Esophagus squamous epithelium (tissue), 5 donors: Measurements from ENCODE around the gene SPTBN5. TPM values are rescaled to one million over a fixed set of nuclear protein-coding genes. Genes with fewer than 3 reads are reported as not detected.

ENCODE experiments used
- DNase-seq: peaks from one replicate; lab custom pipeline; 2025; lab: John Stamatoyannopoulos, UW
- H3K27ac ChIP-seq, 4 donors: fragments of 200-600 bp; sonication (generic); one replicate each; pipeline ENCODE4 v1.5.1; 2016 to 2019; ENCODE audit warnings: mild to moderate bottlenecking in 1 of 4
- H3K27me3 ChIP-seq, 4 donors: fragments of 200-600 bp; sonication (generic); 1 replicate in 3 of 4; 2 replicates in 1 of 4; pipeline versions ENCODE4 v1.5.1 to v1.6.0; 2017 to 2021; ENCODE audit warnings: antibody characterized with exemption in 1 of 4
- H3K36me3 ChIP-seq, 3 donors: fragments of 200-600 bp; sonication (generic); one replicate each; pipeline ENCODE4 v1.5.1; 2016 to 2019
- H3K4me1 ChIP-seq, 3 donors: fragments of 200-600 bp; sonication (generic); one replicate each; pipeline ENCODE4 v1.5.1; 2017 to 2019
- H3K4me3 ChIP-seq, 4 donors: fragments of 200-600 bp; sonication (generic); 1 replicate in 3 of 4; 2 replicates in 1 of 4; pipeline ENCODE4 v1.5.1; 2016 to 2019; ENCODE audit warnings: mild to moderate bottlenecking in 2 of 4, moderate library complexity in 1 of 4
- H3K9me3 ChIP-seq, 3 donors: fragments of 200-600 bp; sonication (generic); one replicate each; pipeline ENCODE4 v1.5.1; 2016 to 2019
- POLR2A ChIP-seq, 4 donors: fragments of 450-650 bp; IDR thresholded peaks; one replicate each; pipeline ENCODE4 v1.6.1; 2017; ENCODE audit warnings: antibody characterized with exemption in 4 of 4, mild to moderate bottlenecking in 4 of 4, moderate library complexity in 3 of 4
- WGBS, 2 donors: methylation state at CpG; one replicate each; pipeline ENCODE4 v1.1.5; 2018; 5-methylcytosine and 5-hydroxymethylcytosine counted together
- intact Hi-C: fragments of 100-400 bp; cut with DNase I; formaldehyde crosslinking; loops from one replicate; pipeline ENCODE4 v1.15.0; 2022
- total RNA-seq, 4 donors: library from RNA; depleted of rRNA; stranded (reverse); fragments of >200 nt; gene quantifications; one replicate each; pipeline ENCODE4 v1.1.0, GENCODE V29; 2016
- TF ChIP-seq, protein P1 (sequence below), 6 experiments: fragments of 450-650 bp in 4 of 6; fragments of 200-600 bp in 2 of 6; sonication (generic) in 2 of 6; IDR thresholded peaks; one replicate each; pipeline ENCODE4 v1.5.1; 2016 to 2019; ENCODE audit warnings: antibody characterized with exemption in 6 of 6, mild to moderate bottlenecking in 4 of 6, moderate library complexity in 4 of 6
- donor health status: DM: yes; HTN: yes; CAD: no.

SPTBN5 gene
- total RNA-seq, 4 donors from 2014 or later: 1.9 to 4.4 (median 3.4) TPM

DNA sequence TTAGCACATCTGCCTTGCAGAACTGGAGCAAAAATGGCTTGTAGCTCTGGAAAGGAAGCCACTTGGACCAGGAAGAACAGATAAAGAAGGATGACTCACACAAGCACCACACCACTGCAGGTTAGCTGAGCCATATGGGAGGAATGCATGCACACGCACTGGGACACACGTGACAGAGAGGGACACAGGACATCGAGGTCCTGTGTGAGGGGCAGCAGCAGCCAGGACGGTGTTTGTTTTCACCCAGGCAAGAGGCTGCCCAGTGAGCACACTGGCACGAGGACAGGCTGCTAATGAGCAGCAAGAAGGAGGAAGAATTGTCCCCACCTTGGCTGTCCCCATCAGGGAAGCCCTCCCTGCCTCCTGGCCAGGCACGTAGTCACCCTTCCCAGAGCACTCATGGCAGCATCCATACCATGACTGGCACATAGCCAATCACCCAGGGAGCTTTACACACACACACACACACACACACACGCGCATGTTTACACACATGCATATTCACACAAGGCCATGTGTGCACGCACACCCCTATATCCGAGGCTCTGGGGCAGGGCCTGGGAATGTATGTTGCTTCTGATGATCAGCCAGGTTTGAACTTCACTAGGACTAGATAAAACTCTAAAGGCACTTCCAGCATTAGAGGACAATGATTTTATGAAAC lies 24.0 kb upstream of the SPTBN5 start:
- H3K36me3 ChIP-seq: peaks cover 0 to 46% (median 4%) of the 10 kb centered on the region in 3 donors
- TF ChIP-seq, protein P1, sequence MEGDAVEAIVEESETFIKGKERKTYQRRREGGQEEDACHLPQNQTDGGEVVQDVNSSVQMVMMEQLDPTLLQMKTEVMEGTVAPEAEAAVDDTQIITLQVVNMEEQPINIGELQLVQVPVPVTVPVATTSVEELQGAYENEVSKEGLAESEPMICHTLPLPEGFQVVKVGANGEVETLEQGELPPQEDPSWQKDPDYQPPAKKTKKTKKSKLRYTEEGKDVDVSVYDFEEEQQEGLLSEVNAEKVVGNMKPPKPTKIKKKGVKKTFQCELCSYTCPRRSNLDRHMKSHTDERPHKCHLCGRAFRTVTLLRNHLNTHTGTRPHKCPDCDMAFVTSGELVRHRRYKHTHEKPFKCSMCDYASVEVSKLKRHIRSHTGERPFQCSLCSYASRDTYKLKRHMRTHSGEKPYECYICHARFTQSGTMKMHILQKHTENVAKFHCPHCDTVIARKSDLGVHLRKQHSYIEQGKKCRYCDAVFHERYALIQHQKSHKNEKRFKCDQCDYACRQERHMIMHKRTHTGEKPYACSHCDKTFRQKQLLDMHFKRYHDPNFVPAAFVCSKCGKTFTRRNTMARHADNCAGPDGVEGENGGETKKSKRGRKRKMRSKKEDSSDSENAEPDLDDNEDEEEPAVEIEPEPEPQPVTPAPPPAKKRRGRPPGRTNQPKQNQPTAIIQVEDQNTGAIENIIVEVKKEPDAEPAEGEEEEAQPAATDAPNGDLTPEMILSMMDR (IDR thresholded peaks at IDR 0.05): no peak
- TF ChIP-seq POLR2A (IDR thresholded peaks at IDR 0.05): no peak
- 49 to 55% methylated on average over 8 to 10 of the region's 10 CpGs for WGBS, 2 donors
- DNase-seq: no peak
- H3K4me1 ChIP-seq: peaks cover 9 to 74% (median 11%) of the 10 kb centered on the region in 3 donors
- H3K4me3 ChIP-seq: no peak overlapping the region
- peak overlapping the region; percentile 53 to 76 (median 65) for H3K27ac ChIP-seq
- H3K27me3 ChIP-seq: no peaks in the 10 kb centered on the region
- no peaks in the 10 kb centered on the region for H3K9me3 ChIP-seq
- intact Hi-C loops: no loop called here

DNA sequence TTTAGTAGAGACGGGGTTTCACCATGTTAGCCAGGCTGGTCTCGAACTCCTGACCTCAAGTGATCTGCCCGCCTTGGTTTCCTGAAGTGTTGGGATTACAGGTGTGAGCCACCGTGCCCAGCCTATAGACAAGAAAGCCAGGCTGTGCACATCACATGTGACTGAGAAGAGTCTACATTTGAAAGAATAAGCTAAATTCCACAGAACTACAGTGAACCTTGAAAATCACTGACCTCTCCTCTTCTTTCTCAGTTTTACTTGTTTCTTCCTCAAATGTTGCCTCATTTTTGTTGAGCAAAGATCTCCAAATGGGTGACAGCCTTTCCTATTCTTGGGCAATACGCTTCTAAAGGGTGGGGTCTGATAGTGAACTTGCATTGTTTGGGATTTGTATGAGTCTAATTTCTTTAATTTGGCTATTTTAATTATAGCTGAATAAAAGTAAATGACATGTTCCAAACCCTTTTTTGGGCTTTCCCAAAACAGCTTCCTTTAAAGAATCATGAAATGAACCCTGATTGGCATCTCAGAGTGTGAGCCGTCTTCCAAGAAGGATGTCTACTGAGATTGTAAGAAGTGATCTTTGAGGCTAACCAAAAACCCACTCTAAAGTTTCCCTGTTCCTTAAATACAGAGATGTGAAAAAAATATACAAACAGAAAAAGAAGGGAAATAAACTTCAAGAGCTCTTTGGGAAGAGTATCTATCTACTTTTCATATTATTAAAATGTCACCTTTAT lies 21.6 kb upstream of the SPTBN5 start:
- peaks cover 0 to 54% (median 4%) of the 10 kb centered on the region in 3 donors for H3K36me3 ChIP-seq
- no peak overlapping the region for H3K4me3 ChIP-seq
- DNase-seq: no peak
- no peak for TF ChIP-seq POLR2A (IDR thresholded peaks at IDR 0.05)
- TF ChIP-seq, protein P1 (IDR thresholded peaks at IDR 0.05): no peak
- H3K27me3 ChIP-seq: no peaks in the 10 kb centered on the region
- peak overlapping the region in 2 of 4 donors; percentile 46 to 76 for H3K27ac ChIP-seq
- peaks cover 8 to 72% (median 22%) of the 10 kb centered on the region in 3 donors for H3K4me1 ChIP-seq
- intact Hi-C loops: no loop called here
- H3K9me3 ChIP-seq: no peaks in the 10 kb centered on the region
- 88 to 93% methylated on average over 6 of the region's 6 CpGs for WGBS, 2 donors

DNA sequence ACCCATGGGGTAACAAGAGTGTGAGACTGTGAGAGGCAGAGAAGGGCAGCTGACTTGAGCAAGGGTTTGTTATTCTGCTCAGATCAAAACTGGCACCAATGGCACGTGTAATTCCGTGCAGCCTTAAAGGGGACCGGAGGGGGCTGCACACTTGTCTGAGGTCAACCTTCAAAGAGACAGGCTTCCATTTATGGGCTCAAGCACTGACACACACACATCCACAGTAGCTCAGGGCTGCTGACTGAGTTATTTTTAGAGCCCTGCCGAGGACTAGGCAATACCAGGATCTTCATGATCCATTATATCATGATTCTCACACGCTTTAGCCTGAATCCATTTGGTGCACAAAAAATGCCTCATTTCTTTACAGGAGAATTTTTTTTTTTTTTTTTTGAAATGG lies 20.6 kb upstream of the SPTBN5 start:
- no peak for DNase-seq
- no peaks in the 10 kb centered on the region for H3K9me3 ChIP-seq
- H3K27me3 ChIP-seq: no peaks in the 10 kb centered on the region
- no peak overlapping the region for H3K27ac ChIP-seq
- TF ChIP-seq, protein P1 (IDR thresholded peaks at IDR 0.05): no peak
- no peak for TF ChIP-seq POLR2A (IDR thresholded peaks at IDR 0.05)
- peaks cover 8 to 62% (median 22%) of the 10 kb centered on the region in 3 donors for H3K4me1 ChIP-seq
- intact Hi-C loops: no loop called here
- WGBS, 2 donors: 72 to 74% methylated on average over 5 of the region's 5 CpGs
- H3K36me3 ChIP-seq: peaks cover 2 to 62% (median 4%) of the 10 kb centered on the region in 3 donors
- H3K4me3 ChIP-seq: no peak overlapping the region

DNA sequence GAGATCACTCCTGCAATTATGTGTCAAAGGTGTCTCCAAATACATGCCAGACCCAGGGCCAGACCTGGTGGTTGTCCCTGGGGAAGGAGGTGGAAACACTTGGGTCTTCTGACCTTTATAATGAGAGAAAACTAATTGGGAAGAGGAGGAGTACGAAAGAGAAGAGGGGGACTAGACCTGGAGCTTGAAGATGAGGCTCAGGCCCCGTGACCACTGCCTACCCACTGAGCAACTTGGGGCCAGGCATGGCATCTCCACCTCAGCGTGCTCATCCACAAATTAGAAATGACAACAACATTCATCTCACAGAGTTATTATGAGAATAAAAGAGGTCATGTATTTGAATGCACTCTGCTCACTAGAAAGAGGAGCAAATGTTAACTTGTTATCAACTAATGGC lies 19.4 kb upstream of the SPTBN5 start:
- Histone ChIP-seq H3K27me3 (no peaks in the 10 kb centered on the region), H3K9me3 (no peaks in the 10 kb centered on the region), H3K36me3 (peaks cover 9 to 62% (median 14%) of the 10 kb centered on the region in 3 donors), H3K27ac (peak overlapping the region in 1 of 4 donors; percentile 67), H3K4me1 (peaks cover 8 to 54% (median 22%) of the 10 kb centered on the region in 3 donors), H3K4me3 (no peak overlapping the region)
- no peak for TF ChIP-seq POLR2A (IDR thresholded peaks at IDR 0.05)
- TF ChIP-seq, protein P1 (IDR thresholded peaks at IDR 0.05): no peak
- no peak for DNase-seq
- 94 to 95% methylated on average over 3 of the region's 3 CpGs for WGBS, 2 donors
- intact Hi-C loops: no loop called here
